Measurements from ENCODE around the gene RAP2A.

RAP2A gene

GRCh38 chr13:97435323-97435722, 1.4 kb downstream of the RAP2A start:
- Histone ChIP-seq H3K9me3 (ENCODE audit: insufficient read depth, low read depth, low read length) (no peaks in the 10 kb centered on the region), H3F3A (ENCODE audit: low read depth) (peaks cover 2% of the 10 kb centered on the region; the same call in 1 of the 2 replicates), H3K4me2 (ENCODE audit: low read depth, low read length, poor library complexity, severe bottlenecking) (peak overlapping the region; percentile 97), H3K9me2 (replicated peaks; ENCODE audit: low read depth, low read length) (no peaks in the 10 kb centered on the region), H3K79me2 (ENCODE audit: insufficient read depth, low read length) (peaks cover 63% of the 10 kb centered on the region), H3K36me3 (ENCODE audit: insufficient read depth, low read length) (no peaks in the 10 kb centered on the region), H4K20me1 (ENCODE audit: insufficient read depth, low read length, poor library complexity, severe bottlenecking) (peaks cover 36% of the 10 kb centered on the region), H3K4me3 (ENCODE audit: low read length, poor library complexity, severe bottlenecking) (peak overlapping the region; percentile 92), H3K4me1 (ENCODE audit: insufficient read depth, low read length, poor library complexity, severe bottlenecking) (peaks cover 67% of the 10 kb centered on the region), H3K27me3 (ENCODE audit: insufficient read depth, low read length, poor library complexity, severe bottlenecking) (no peaks in the 10 kb centered on the region), H2AFZ (ENCODE audit: low read length) (peak overlapping the region; percentile 81), H3K9ac (ENCODE audit: low read depth, low read length, poor library complexity, severe bottlenecking) (peak overlapping the region; percentile 78)
- TF ChIP-seq EZH2phosphoT487 (IDR thresholded peaks at IDR 0.05; ENCODE audit: borderline replicate concordance) = no peak

- peaks cover 68% of the 10 kb centered on the region for H3K4me1 ChIP-seq (ENCODE audit: insufficient read depth, low read length, poor library complexity, severe bottlenecking)
- no peaks in the 10 kb centered on the region for H3K27me3 ChIP-seq (ENCODE audit: insufficient read depth, low read length, poor library complexity, severe bottlenecking)
- no peaks in the 10 kb centered on the region for H3K9me2 ChIP-seq (replicated peaks; ENCODE audit: low read depth, low read length)
- TF ChIP-seq EZH2phosphoT487 (IDR thresholded peaks at IDR 0.05; ENCODE audit: borderline replicate concordance) (no peak), CTCF (conservative IDR thresholded peaks at IDR 0.05; ENCODE audit: low read length) (no peak)
- peaks cover 36% of the 10 kb centered on the region for H4K20me1 ChIP-seq (ENCODE audit: insufficient read depth, low read length, poor library complexity, severe bottlenecking)
- H3K36me3 ChIP-seq (ENCODE audit: insufficient read depth, low read length) = no peaks in the 10 kb centered on the region
- no peak overlapping the region for H2AFZ ChIP-seq (ENCODE audit: low read length)
- H3K4me3 ChIP-seq (ENCODE audit: low read length, poor library complexity, severe bottlenecking) = peak overlapping the region; percentile 92
- H3K79me2 ChIP-seq (ENCODE audit: insufficient read depth, low read length) = peaks cover 66% of the 10 kb centered on the region
- H3K4me2 ChIP-seq (ENCODE audit: low read depth, low read length, poor library complexity, severe bottlenecking) = peak overlapping the region; percentile 97
- peak overlapping the region; percentile 78 for H3K9ac ChIP-seq (ENCODE audit: low read depth, low read length, poor library complexity, severe bottlenecking)
- H3K9me3 ChIP-seq (ENCODE audit: insufficient read depth, low read depth, low read length) = no peaks in the 10 kb centered on the region
- peaks cover 2% of the 10 kb centered on the region; the same call in 1 of the 2 replicates for H3F3A ChIP-seq (ENCODE audit: low read depth)
These were observed 1.8 kb downstream of the RAP2A start for GRCh38 chr13:97435794-97436193.

GRCh38 chr13:97436845-97437244, 2.9 kb downstream of the RAP2A start:
- Histone ChIP-seq H3K9ac (ENCODE audit: low read depth, low read length, poor library complexity, severe bottlenecking) (peak overlapping the region; percentile 78), H4K20me1 (ENCODE audit: insufficient read depth, low read length, poor library complexity, severe bottlenecking) (peaks cover 36% of the 10 kb centered on the region), H3K4me3 (ENCODE audit: low read length, poor library complexity, severe bottlenecking) (peak overlapping the region; percentile 92), H3F3A (ENCODE audit: low read depth) (peaks cover 2% of the 10 kb centered on the region; the same call in 1 of the 2 replicates), H3K9me3 (ENCODE audit: insufficient read depth, low read depth, low read length) (no peaks in the 10 kb centered on the region), H3K4me1 (ENCODE audit: insufficient read depth, low read length, poor library complexity, severe bottlenecking) (peaks cover 58% of the 10 kb centered on the region), H3K36me3 (ENCODE audit: insufficient read depth, low read length) (no peaks in the 10 kb centered on the region), H3K27me3 (ENCODE audit: insufficient read depth, low read length, poor library complexity, severe bottlenecking) (no peaks in the 10 kb centered on the region), H3K9me2 (replicated peaks; ENCODE audit: low read depth, low read length) (no peaks in the 10 kb centered on the region), H2AFZ (ENCODE audit: low read length) (no peak overlapping the region), H3K79me2 (ENCODE audit: insufficient read depth, low read length) (peaks cover 67% of the 10 kb centered on the region), H3K4me2 (ENCODE audit: low read depth, low read length, poor library complexity, severe bottlenecking) (peak overlapping the region; percentile 97)
- no peak for TF ChIP-seq CTCF (conservative IDR thresholded peaks at IDR 0.05; ENCODE audit: low read length)
- TF ChIP-seq EZH2phosphoT487 (IDR thresholded peaks at IDR 0.05; ENCODE audit: borderline replicate concordance) = no peak

- TF ChIP-seq CTCF (conservative IDR thresholded peaks at IDR 0.05; ENCODE audit: low read length) (no peak), EZH2phosphoT487 (IDR thresholded peaks at IDR 0.05; ENCODE audit: borderline replicate concordance) (no peak)
- H3K27me3 ChIP-seq (ENCODE audit: insufficient read depth, low read length, poor library complexity, severe bottlenecking) = no peaks in the 10 kb centered on the region
- H3K9ac ChIP-seq (ENCODE audit: low read depth, low read length, poor library complexity, severe bottlenecking) = no peak overlapping the region
- H3K4me3 ChIP-seq (ENCODE audit: low read length, poor library complexity, severe bottlenecking) = peak overlapping the region; percentile 92
- no peaks in the 10 kb centered on the region for H3K36me3 ChIP-seq (ENCODE audit: insufficient read depth, low read length)
- no peaks in the 10 kb centered on the region for H3K9me2 ChIP-seq (replicated peaks; ENCODE audit: low read depth, low read length)
- peaks cover 56% of the 10 kb centered on the region for H3K4me1 ChIP-seq (ENCODE audit: insufficient read depth, low read length, poor library complexity, severe bottlenecking)
- H2AFZ ChIP-seq (ENCODE audit: low read length) = no peak overlapping the region
- H3K79me2 ChIP-seq (ENCODE audit: insufficient read depth, low read length) = peaks cover 66% of the 10 kb centered on the region
- H3K9me3 ChIP-seq (ENCODE audit: insufficient read depth, low read depth, low read length) = no peaks in the 10 kb centered on the region
- peaks cover 36% of the 10 kb centered on the region for H4K20me1 ChIP-seq (ENCODE audit: insufficient read depth, low read length, poor library complexity, severe bottlenecking)
- peaks cover 2% of the 10 kb centered on the region; the same call in 1 of the 2 replicates for H3F3A ChIP-seq (ENCODE audit: low read depth)
- H3K4me2 ChIP-seq (ENCODE audit: low read depth, low read length, poor library complexity, severe bottlenecking) = peak overlapping the region; percentile 97
These were observed 3.8 kb downstream of the RAP2A start for GRCh38 chr13:97437729-97438128.
